ENCODE measurements around the gene NEURL1B. TPM values are rescaled to one million over a fixed set of nuclear protein-coding genes. Genes with fewer than 3 reads are reported as not detected.

Gene NEURL1B
- total RNA-seq, 2 donors from 2014 or later, result 17.9 to 22.4 TPM

DNA sequence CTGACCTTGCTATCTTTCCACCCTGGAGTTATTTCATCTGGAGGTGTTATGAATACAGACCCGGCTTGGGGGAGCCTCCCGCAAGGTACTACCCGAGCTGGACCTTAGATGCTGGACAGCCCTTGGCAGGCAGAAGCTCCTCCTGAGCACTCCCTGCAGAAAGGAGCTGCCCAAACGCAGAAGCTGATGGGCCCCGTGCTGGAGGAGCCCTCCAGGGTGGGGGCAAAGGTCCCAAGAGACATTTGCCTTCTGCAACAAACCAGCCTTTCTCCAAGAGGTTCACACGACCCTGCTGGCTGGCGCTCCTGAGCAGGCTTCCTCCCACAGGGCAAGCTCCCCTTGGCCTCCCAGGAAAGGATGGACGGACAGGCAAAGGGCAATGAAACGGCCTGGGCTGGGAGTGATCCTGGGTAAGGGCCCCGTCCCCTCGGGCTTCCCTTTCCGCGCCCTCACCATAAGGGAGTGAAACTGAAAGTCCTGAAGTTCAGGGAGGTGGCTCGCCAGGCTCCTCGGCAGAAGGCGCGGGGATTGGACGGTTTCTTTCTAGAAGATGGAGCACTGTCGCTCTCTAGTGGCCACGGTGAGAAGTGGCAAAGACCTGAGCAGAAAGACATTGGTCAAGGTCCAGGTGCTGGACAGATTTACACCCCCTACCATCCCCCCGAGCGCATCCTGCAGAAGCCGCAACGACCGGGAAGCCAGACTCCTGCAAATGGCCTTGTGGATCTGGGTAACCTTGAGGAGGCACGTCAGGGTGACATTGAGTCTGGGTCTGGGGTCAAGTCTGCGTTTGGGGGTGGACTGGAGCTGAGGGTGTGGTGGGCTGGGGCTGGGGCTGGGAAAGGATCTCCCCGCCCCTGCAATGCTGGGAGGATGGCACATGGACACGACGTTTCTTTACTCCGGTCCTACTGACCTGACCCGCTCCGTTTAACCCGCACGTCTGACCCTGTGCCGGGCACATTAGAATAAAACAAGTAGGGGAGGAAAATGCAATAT is 56.4 kb downstream of the NEURL1B start:
- Histone ChIP-seq H3K4me1 (peaks cover 0 to 71% of the 10 kb centered on the region in 2 donors), H3K36me3 (no peaks in the 10 kb centered on the region), H3K4me3 (peak overlapping the region; percentile 36 to 49), H3K27me3 (no peaks in the 10 kb centered on the region), H3K9me3 (no peaks in the 10 kb centered on the region), H3K27ac (peak overlapping the region; percentile 78 to 87)
- peak; percentile 95 for DNase-seq (ENCODE audit: low spot score)
- TF ChIP-seq, protein P1, sequence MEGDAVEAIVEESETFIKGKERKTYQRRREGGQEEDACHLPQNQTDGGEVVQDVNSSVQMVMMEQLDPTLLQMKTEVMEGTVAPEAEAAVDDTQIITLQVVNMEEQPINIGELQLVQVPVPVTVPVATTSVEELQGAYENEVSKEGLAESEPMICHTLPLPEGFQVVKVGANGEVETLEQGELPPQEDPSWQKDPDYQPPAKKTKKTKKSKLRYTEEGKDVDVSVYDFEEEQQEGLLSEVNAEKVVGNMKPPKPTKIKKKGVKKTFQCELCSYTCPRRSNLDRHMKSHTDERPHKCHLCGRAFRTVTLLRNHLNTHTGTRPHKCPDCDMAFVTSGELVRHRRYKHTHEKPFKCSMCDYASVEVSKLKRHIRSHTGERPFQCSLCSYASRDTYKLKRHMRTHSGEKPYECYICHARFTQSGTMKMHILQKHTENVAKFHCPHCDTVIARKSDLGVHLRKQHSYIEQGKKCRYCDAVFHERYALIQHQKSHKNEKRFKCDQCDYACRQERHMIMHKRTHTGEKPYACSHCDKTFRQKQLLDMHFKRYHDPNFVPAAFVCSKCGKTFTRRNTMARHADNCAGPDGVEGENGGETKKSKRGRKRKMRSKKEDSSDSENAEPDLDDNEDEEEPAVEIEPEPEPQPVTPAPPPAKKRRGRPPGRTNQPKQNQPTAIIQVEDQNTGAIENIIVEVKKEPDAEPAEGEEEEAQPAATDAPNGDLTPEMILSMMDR (IDR thresholded peaks at IDR 0.05), result peak; percentile 79 to 97

DNA sequence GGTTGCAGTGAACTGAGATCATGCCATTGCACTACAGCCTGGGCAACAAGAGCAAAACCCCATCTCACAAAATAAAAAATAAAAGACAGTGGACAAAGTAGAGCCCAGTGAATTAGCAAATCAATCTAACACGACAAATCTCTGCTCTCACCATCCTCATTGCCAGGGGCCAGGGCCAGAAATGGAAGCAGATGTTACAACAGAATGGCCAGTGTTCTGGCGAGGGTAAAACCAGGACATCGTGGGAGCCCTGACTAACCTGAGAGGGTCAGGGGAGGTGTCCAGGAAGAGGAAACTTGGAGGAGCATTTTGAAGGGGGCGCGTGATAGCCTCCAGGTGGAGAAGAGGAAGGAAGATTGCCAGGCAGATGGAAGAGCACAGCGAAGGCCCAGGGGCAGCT is 58.4 kb downstream of the NEURL1B start:
- no peak for DNase-seq (ENCODE audit: low spot score)
- H3K4me3 ChIP-seq, result no peak overlapping the region
- TF ChIP-seq, protein P1 (IDR thresholded peaks at IDR 0.05), result no peak
- peaks cover 0 to 51% of the 10 kb centered on the region in 2 donors for H3K4me1 ChIP-seq
- H3K36me3 ChIP-seq, result no peaks in the 10 kb centered on the region
- H3K27me3 ChIP-seq, result no peaks in the 10 kb centered on the region
- H3K9me3 ChIP-seq, result no peaks in the 10 kb centered on the region
- peak overlapping the region in 1 of 2 donors; percentile 2 for H3K27ac ChIP-seq

DNA sequence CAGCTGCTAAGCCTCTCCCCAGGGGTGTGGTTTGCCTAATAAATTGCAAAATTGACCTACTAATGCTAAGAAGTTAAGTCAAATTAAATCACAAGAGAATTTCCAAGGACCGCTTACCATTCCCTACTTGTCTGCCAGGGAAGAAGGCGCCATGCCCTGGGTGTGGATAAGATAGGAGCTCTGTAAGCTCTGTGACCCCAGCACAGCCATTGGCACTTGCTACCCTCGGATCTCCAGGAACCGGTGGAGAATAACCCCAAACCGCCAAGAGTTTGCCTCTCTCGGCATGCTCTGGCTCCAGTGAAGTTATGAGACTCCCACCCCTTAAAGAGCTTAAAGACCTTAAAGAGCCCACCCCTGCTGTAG is 58.9 kb downstream of the NEURL1B start:
- TF ChIP-seq, protein P1 (IDR thresholded peaks at IDR 0.05), result no peak
- H3K9me3 ChIP-seq, result no peaks in the 10 kb centered on the region
- DNase-seq (ENCODE audit: low spot score), result no peak
- peak overlapping the region; percentile 35 to 64 for H3K27ac ChIP-seq
- H3K4me3 ChIP-seq, result peak overlapping the region in 1 of 2 donors; percentile 16
- H3K36me3 ChIP-seq, result no peaks in the 10 kb centered on the region
- H3K4me1 ChIP-seq, result peaks cover 0 to 46% of the 10 kb centered on the region in 2 donors
- no peaks in the 10 kb centered on the region for H3K27me3 ChIP-seq

DNA sequence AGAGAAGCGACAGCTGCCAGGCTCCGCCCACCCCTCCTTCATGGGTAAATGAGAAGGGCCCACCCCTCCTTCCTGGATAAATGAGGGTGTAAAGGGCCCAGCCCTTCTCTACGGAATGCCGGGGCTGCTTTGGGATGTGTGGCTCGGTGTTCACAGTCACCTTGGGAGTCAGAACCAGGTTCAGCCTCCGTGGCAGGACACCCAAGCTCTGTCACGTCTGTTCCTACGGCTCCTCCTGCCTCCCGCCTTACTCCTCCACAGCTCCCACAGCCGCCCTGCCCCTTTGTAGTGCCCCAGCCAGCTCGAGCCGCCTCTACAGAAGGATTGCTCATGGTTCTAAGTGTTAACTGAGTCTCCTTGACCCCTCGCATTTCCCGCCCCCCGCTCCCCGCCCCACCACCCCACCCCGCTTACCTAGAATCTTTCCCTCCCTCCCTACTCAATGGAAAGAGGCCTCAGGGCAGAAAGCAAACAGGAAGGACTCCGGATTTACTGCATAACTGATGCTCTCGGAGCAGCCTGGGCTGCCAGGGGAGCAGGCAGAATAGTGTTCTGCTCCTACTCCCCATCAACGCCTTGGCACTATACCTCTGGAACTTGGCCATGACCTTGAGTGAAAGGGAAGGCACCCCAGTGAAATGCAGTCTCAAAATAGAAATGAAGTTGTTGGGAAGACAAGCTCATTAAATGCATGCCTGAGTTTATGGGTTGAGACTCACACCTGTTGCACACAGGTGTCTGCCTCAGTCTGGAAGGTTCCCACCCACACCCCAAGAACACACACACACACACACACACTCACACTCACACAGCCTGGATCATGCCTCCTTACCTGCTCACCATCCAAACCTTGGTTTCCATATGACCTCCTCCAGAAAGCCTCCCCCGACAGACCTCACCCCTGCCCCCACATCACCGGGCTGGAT is 59.6 kb downstream of the NEURL1B start:
- H3K27ac ChIP-seq, result peak overlapping the region; percentile 35 to 64
- peak overlapping the region in 1 of 2 donors; percentile 16 for H3K4me3 ChIP-seq
- TF ChIP-seq, protein P1 (IDR thresholded peaks at IDR 0.05), result no peak
- no peaks in the 10 kb centered on the region for H3K9me3 ChIP-seq
- DNase-seq (ENCODE audit: low spot score), result no peak
- no peaks in the 10 kb centered on the region for H3K36me3 ChIP-seq
- peaks cover 0 to 39% of the 10 kb centered on the region in 2 donors for H3K4me1 ChIP-seq
- no peaks in the 10 kb centered on the region for H3K27me3 ChIP-seq

DNA sequence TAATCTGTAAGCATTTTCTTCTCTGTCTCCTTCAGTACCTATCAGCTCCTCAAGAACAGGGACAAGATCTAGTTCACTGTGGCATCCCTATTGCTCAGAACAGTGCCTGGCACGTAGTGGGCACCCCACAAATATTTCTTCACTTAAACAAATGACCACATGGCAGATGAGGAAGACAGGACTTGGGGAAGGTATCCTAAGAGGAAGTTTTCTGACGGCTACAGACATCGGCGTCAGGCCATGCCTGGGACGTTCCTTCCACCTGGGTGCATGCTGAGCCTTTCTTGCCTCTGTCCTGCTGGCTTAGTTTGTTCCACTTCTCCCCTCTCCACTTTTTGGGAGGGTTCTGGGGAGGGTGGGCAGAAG is 60.2 kb downstream of the NEURL1B start:
- DNase-seq (ENCODE audit: low spot score), result no peak

More for the DNA sequence above, 60.2 kb downstream of the NEURL1B start:
- Histone ChIP-seq H3K4me3 (no peak overlapping the region), H3K4me1 (peaks cover 0 to 33% of the 10 kb centered on the region in 2 donors), H3K9me3 (no peaks in the 10 kb centered on the region), H3K27me3 (no peaks in the 10 kb centered on the region), H3K36me3 (no peaks in the 10 kb centered on the region), H3K27ac (no peak overlapping the region)
- TF ChIP-seq, protein P1 (IDR thresholded peaks at IDR 0.05), result no peak

Data from right atrium auricular region (tissue), 2 donors.